Astrocyte of the cerebellum (primary cell): Measurements from ENCODE around the gene SLTM.
"Not testable (repeated sequence)": the region's sequence is repeated elsewhere in the genome, so short reads cannot be mapped to it uniquely, and the experiment has no call there.

ENCODE experiments used
- DNase-seq: peaks from one replicate; pipeline ENCODE4 v3.0.0-alpha.2; 2011; ENCODE audit warnings: low read depth
- H3K4me3 ChIP-seq: 2 replicates; pipeline ENCODE4 v1.5.1; 2011; ENCODE audit warnings: mild to moderate bottlenecking, low read depth, low read length, moderate library complexity
- CTCF ChIP-seq: IDR thresholded peaks from 2 replicates; pipeline ENCODE4 v1.5.1; 2012; ENCODE audit warnings: low read length, low read depth, moderate library complexity, mild to moderate bottlenecking; ENCODE audit errors: missing control alignments
- in situ Hi-C: cut with HindIII; loops from 2 replicates; pipeline ENCODE4 v1.10.0; 2017; ENCODE audit warnings: low sequenced_read_pairs

The SLTM gene

GRCh38 chr15:58929891-58930416 lies 3.5 kb downstream of the SLTM start:
- no peak for TF ChIP-seq CTCF
- no peak for DNase-seq
- in situ Hi-C loops = no loop called here

GRCh38 chr15:58926823-58927222 lies 6.7 kb downstream of the SLTM start:
- no peak for DNase-seq
- in situ Hi-C loops = no loop called here
- no peak for TF ChIP-seq CTCF
- no peak overlapping the region for H3K4me3 ChIP-seq

More at GRCh38 chr15:58929891-58930416, 3.5 kb downstream of the SLTM start:
- no peak overlapping the region for H3K4me3 ChIP-seq

- no peak for TF ChIP-seq CTCF
- no peak overlapping the region for H3K4me3 ChIP-seq
- no peak for DNase-seq
- in situ Hi-C loops = no loop called here
These were observed 9.2 kb downstream of the SLTM start for GRCh38 chr15:58924327-58924726.

- no peak overlapping the region for H3K4me3 ChIP-seq
- DNase-seq = no peak
- no peak for TF ChIP-seq CTCF
- in situ Hi-C loops = no loop called here
These were observed 9.7 kb downstream of the SLTM start for GRCh38 chr15:58923696-58924300.

- no peak for TF ChIP-seq CTCF
- DNase-seq = no peak
- H3K4me3 ChIP-seq = no peak overlapping the region
- in situ Hi-C loops = no loop called here
These were observed 10.2 kb downstream of the SLTM start for GRCh38 chr15:58923284-58923683.

GRCh38 chr15:58921267-58921790 lies 12.2 kb downstream of the SLTM start:
- no peak for DNase-seq
- H3K4me3 ChIP-seq = no peak overlapping the region
- in situ Hi-C loops = no loop called here
- no peak for TF ChIP-seq CTCF

GRCh38 chr15:58920447-58920846 lies 13.0 kb downstream of the SLTM start:
- H3K4me3 ChIP-seq, DNase-seq, in situ Hi-C loops: not testable (repeated sequence)
